CD14-positive monocyte (primary cell): ENCODE data around the gene PIAS4. TPM values are rescaled to one million over a fixed set of nuclear protein-coding genes. Genes with fewer than 3 reads are reported as not detected.

Experiments used
- DNase-seq, 3 donors: peaks; one replicate each; pipeline ENCODE4 v3.0.0-alpha.2; 2011 to 2022
- H2AFZ ChIP-seq: 2 replicates; pipeline ENCODE4 v1.6.0; 2012; ENCODE audit warnings: mild to moderate bottlenecking, low read depth, low read length, inconsistent platforms; ENCODE audit not compliant: insufficient read depth, poor library complexity, severe bottlenecking
- H3K27ac ChIP-seq, 2 donors: 1 replicate in 1 of 2; 2 replicates in 1 of 2; pipeline ENCODE4 v1.5.1; 2012 to 2013; ENCODE audit warnings: low read length in 2 of 2, control low read depth in 1 of 2, inconsistent platforms in 1 of 2, low read depth in 1 of 2, mild to moderate bottlenecking in 1 of 2
- H3K27me3 ChIP-seq, 2 donors: one replicate each; pipeline versions ENCODE4 v1.6.0 to v1.6.1; 2011 to 2013; ENCODE audit warnings: low read length in 2 of 2; ENCODE audit not compliant: control insufficient read depth in 2 of 2, insufficient read depth in 2 of 2
- H3K36me3 ChIP-seq, 2 donors: replicated peaks in 1 of 2; 1 replicate in 1 of 2; 2 replicates in 1 of 2; pipeline versions ENCODE4 v1.5.1 to v1.6.1; 2012 to 2013; ENCODE audit warnings: low read length in 2 of 2, control low read depth in 1 of 2, inconsistent platforms in 1 of 2, mild to moderate bottlenecking in 1 of 2; ENCODE audit not compliant: insufficient read depth in 2 of 2, control insufficient read depth in 1 of 2
- H3K4me1 ChIP-seq, 2 donors: 1 replicate in 1 of 2; 2 replicates in 1 of 2; pipeline versions ENCODE4 v1.5.1 to v1.6.1; 2012 to 2013; ENCODE audit warnings: low read length in 2 of 2, control low read depth in 1 of 2, inconsistent platforms in 1 of 2, mild to moderate bottlenecking in 1 of 2, moderate library complexity in 1 of 2; ENCODE audit not compliant: insufficient read depth in 2 of 2, control insufficient read depth in 1 of 2
- H3K4me2 ChIP-seq: replicated peaks from 2 replicates; pipeline ENCODE3; 2012; ENCODE audit warnings: low read length, moderate library complexity, mild to moderate bottlenecking; ENCODE audit not compliant: poor library complexity, severe bottlenecking; ENCODE audit errors: extremely low read depth
- H3K4me3 ChIP-seq, 3 experiments: fragments of 200-600 bp in 1 of 3; sonication (generic) in 1 of 3; replicated peaks in 1 of 3; 1 replicate in 2 of 3; 2 replicates in 1 of 3; pipeline ENCODE4 v1.5.1; 2011 to 2013; ENCODE audit warnings: low read length in 3 of 3, mild to moderate bottlenecking in 3 of 3, control low read depth in 2 of 3, low read depth in 2 of 3, inconsistent platforms in 1 of 3, moderate library complexity in 1 of 3
- H3K79me2 ChIP-seq: 2 replicates; pipeline ENCODE4 v1.6.0; 2012; ENCODE audit warnings: mild to moderate bottlenecking, control low read depth, inconsistent platforms, low read length, moderate library complexity; ENCODE audit not compliant: insufficient read depth
- H3K9ac ChIP-seq: 2 replicates; pipeline ENCODE4 v1.6.0; 2017; ENCODE audit warnings: low read length, mild to moderate bottlenecking; ENCODE audit not compliant: insufficient read depth, poor library complexity, severe bottlenecking
- H3K9me3 ChIP-seq, 2 donors: replicated peaks in 1 of 2; 1 replicate in 1 of 2; 2 replicates in 1 of 2; pipeline versions ENCODE4 v1.5.1 to v1.6.1; 2012 to 2013; ENCODE audit warnings: low read length in 2 of 2, control low read depth in 1 of 2; ENCODE audit not compliant: control insufficient read depth in 1 of 2, insufficient read depth in 1 of 2
- H4K20me1 ChIP-seq: 2 replicates; pipeline ENCODE4 v1.6.0; 2012; ENCODE audit warnings: mild to moderate bottlenecking, low read length, control low read depth, moderate library complexity; ENCODE audit not compliant: insufficient read depth
- H3K27ac Mint-ChIP-seq, 7 donors: one replicate each; pipeline ENCODE4 v1.8.0; 2020; ENCODE audit warnings: mild to moderate bottlenecking in 7 of 7, mixed read lengths in 7 of 7, moderate library complexity in 6 of 7, inconsistent platforms in 2 of 7
- H3K27me3 Mint-ChIP-seq, 3 donors: one replicate each; pipeline ENCODE4 v1.8.0; 2021 to 2022; ENCODE audit warnings: low read depth in 3 of 3, mild to moderate bottlenecking in 3 of 3, mixed read lengths in 3 of 3, moderate library complexity in 3 of 3, inconsistent platforms in 1 of 3
- H3K36me3 Mint-ChIP-seq, 2 donors: one replicate each; pipeline ENCODE4 v1.8.0; 2020; ENCODE audit warnings: mixed read lengths in 2 of 2, inconsistent platforms in 1 of 2, mild to moderate bottlenecking in 1 of 2
- H3K4me1 Mint-ChIP-seq: one replicate; pipeline ENCODE4 v1.8.0; 2020; ENCODE audit warnings: mild to moderate bottlenecking, mixed read lengths
- H3K4me3 Mint-ChIP-seq, 2 donors: one replicate each; pipeline ENCODE4 v1.8.0; 2020; ENCODE audit warnings: mild to moderate bottlenecking in 2 of 2, mixed read lengths in 2 of 2, moderate library complexity in 1 of 2
- H3K9me3 Mint-ChIP-seq, 7 donors: one replicate each; pipeline ENCODE4 v1.8.0; 2020 to 2022; ENCODE audit warnings: mixed read lengths in 7 of 7, mild to moderate bottlenecking in 6 of 7, moderate library complexity in 6 of 7, inconsistent platforms in 2 of 7
- WGBS: methylation state at CpG from one replicate; pipeline ENCODE4 v1.1.5; 2013; ENCODE audit warnings: missing lambda C conversion rate; ENCODE audit not compliant: insufficient coverage; 5-methylcytosine and 5-hydroxymethylcytosine counted together
- intact Hi-C, 2 donors: fragments of 100-400 bp; cut with micrococcal nuclease; formaldehyde crosslinking; loops; one replicate each; pipeline versions ENCODE4 v1.15.0 to v1.15.1; 2023
- polyA plus RNA-seq, 3 donors: library from polyadenylated mRNA; depleted of rRNA in 1 of 3; unstranded in 2 of 3; stranded (reverse) in 1 of 3; fragments of 300-500 nt in 2 of 3; fragments of >200 nt in 1 of 3; fragmentation: Illumina TruSeq in 2 of 3; gene quantifications; 1 replicate in 2 of 3; 2 replicates in 1 of 3; pipeline ENCODE4 v1.2.3, GENCODE V29; 2012 to 2021
- TF ChIP-seq, protein P1 (sequence below): fragments of 200-600 bp; IDR thresholded peaks from one replicate; pipeline ENCODE4 v1.8.0; 2022; ENCODE audit warnings: antibody characterized with exemption, mild to moderate bottlenecking

The PIAS4 gene
- polyA plus RNA-seq, 3 donors, result 2.3 to 8.1 (median 5.9) TPM

DNA sequence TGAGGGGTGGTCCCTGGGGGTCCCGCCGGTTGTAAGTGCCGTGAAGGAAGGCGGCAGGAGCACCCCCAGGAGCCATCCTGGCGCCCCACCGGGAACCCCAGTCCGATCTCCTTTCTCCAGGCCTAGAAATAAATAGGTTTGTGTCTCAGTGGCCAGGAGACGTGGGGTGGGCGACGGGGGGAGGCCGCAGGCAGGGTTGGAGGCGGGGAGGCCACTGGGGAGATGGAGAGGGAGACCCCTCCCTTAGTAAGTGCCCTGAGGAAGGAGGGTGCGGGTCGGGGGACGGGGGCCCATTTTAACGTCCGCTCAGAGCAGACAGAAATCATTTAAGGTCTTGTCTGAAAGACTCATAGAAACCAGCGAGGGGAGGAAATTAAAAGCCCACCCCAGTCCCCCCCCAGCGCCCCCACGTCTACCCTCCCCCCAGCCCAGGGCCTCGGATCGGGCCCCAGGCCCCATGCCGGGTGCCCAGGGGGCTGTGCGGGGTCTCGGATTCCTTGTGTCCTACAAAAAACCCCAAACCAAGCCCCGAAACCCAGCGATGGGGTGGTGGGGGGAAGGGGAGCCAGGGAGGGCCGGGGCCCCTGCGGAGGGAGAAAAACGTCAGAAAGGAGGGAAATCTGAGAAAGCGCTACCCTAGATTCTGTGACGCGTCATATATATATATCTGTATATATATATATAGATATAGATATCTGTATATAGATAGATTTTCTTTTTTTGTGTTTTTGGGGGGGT is 39.6 kb downstream of the PIAS4 start:
- peaks cover 50 to 57% of the 10 kb centered on the region in 2 donors for H3K36me3 ChIP-seq
- H3K79me2 ChIP-seq, result peaks cover 95% of the 10 kb centered on the region
- H2AFZ ChIP-seq, result no peak overlapping the region
- H3K27me3 ChIP-seq, result no peaks in the 10 kb centered on the region
- no peak overlapping the region for H3K27ac ChIP-seq
- H3K9ac ChIP-seq, result no peak overlapping the region
- H3K9me3 ChIP-seq, result no peaks in the 10 kb centered on the region
- intact Hi-C loops, result no loop called here
- H3K36me3 Mint-ChIP-seq, result peaks cover 49 to 71% of the 10 kb centered on the region in 2 donors
- H3K4me1 Mint-ChIP-seq, result peaks cover 18% of the 10 kb centered on the region
- 97% methylated on average over 6 of the region's 33 CpGs for WGBS
- H3K27me3 Mint-ChIP-seq, result peaks cover 0 to 1% (median 0%) of the 10 kb centered on the region in 3 donors
- H3K4me3 Mint-ChIP-seq, result no peak overlapping the region
- H3K4me2 ChIP-seq, result no peak overlapping the region
- H4K20me1 ChIP-seq, result peaks cover 95% of the 10 kb centered on the region
- peak overlapping the region in 1 of 7 donors; percentile 87 for H3K27ac Mint-ChIP-seq
- DNase-seq, result no peak
- peaks cover 0 to 4% (median 2%) of the 10 kb centered on the region in 7 donors for H3K9me3 Mint-ChIP-seq
- peaks cover 12 to 14% of the 10 kb centered on the region in 2 donors for H3K4me1 ChIP-seq
- TF ChIP-seq, protein P1, sequence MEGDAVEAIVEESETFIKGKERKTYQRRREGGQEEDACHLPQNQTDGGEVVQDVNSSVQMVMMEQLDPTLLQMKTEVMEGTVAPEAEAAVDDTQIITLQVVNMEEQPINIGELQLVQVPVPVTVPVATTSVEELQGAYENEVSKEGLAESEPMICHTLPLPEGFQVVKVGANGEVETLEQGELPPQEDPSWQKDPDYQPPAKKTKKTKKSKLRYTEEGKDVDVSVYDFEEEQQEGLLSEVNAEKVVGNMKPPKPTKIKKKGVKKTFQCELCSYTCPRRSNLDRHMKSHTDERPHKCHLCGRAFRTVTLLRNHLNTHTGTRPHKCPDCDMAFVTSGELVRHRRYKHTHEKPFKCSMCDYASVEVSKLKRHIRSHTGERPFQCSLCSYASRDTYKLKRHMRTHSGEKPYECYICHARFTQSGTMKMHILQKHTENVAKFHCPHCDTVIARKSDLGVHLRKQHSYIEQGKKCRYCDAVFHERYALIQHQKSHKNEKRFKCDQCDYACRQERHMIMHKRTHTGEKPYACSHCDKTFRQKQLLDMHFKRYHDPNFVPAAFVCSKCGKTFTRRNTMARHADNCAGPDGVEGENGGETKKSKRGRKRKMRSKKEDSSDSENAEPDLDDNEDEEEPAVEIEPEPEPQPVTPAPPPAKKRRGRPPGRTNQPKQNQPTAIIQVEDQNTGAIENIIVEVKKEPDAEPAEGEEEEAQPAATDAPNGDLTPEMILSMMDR, result no peak
- H3K4me3 ChIP-seq, result no peak overlapping the region

- Mint-ChIP-seq H3K4me3 (no peak overlapping the region), H3K9me3 (peaks cover 0 to 6% (median 2%) of the 10 kb centered on the region in 7 donors), H3K27ac (peak overlapping the region in 6 of 7 donors; percentile 55 to 99 (median 82)), H3K36me3 (peaks cover 63 to 81% of the 10 kb centered on the region in 2 donors), H3K27me3 (peaks cover 0 to 4% (median 0%) of the 10 kb centered on the region in 3 donors), H3K4me1 (peaks cover 33% of the 10 kb centered on the region)
- H4K20me1 ChIP-seq, result peaks cover 96% of the 10 kb centered on the region
- peaks cover 31 to 35% of the 10 kb centered on the region in 2 donors for H3K4me1 ChIP-seq
- intact Hi-C loops, result no loop called here
- H2AFZ ChIP-seq, result no peak overlapping the region
- WGBS, result 93% methylated on average over 15 of the region's 15 CpGs
- TF ChIP-seq, protein P1, result no peak
- peak overlapping the region; percentile 22 to 25 for H3K27ac ChIP-seq
- no peak for DNase-seq
- no peak overlapping the region for H3K4me3 ChIP-seq
- no peak overlapping the region for H3K4me2 ChIP-seq
- no peaks in the 10 kb centered on the region for H3K9me3 ChIP-seq
- H3K79me2 ChIP-seq, result peaks cover 99% of the 10 kb centered on the region
- H3K36me3 ChIP-seq, result peaks cover 60 to 68% of the 10 kb centered on the region in 2 donors
- no peaks in the 10 kb centered on the region for H3K27me3 ChIP-seq
- H3K9ac ChIP-seq, result no peak overlapping the region
Observed at GRCh38 chr19:4049432-4049831, 41.9 kb downstream of the PIAS4 start.
